AG09319 (cell line): Measurements from ENCODE around the gene GPHN.
"Not testable (repeated sequence)": the region's sequence is repeated elsewhere in the genome, so short reads cannot be mapped to it uniquely, and the experiment has no call there.

ENCODE experiments used
- DNase-seq: peaks from one replicate; pipeline ENCODE4 v3.0.0-alpha.2; 2010; ENCODE audit warnings: low read depth; ENCODE audit errors: extremely low read depth
- TF ChIP-seq, protein P1 (sequence below): IDR thresholded peaks from 2 replicates; pipeline ENCODE4 v1.5.1; 2011; ENCODE audit warnings: low read depth, mild to moderate bottlenecking, inconsistent platforms, low read length, moderate library complexity

The GPHN gene

DNA sequence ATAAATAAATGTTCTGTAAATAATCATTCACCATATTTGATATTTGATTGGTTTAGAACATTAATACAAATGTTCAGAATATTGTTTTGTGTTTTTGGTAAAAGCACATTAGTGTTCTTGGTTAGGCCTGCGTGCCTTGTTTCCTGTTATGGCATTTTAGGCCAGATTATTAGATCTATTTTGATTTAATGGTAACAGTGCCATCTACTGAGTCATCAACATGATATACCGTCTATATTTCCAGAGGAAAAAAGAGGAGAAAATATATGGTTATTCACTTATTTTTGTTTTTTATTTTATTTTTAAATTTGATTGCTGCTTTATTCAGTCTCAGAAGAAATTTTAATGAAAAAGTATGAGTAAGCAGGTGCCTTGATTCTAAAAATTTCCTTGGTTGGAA lies 60.3 kb downstream of the GPHN start:
- TF ChIP-seq, protein P1, sequence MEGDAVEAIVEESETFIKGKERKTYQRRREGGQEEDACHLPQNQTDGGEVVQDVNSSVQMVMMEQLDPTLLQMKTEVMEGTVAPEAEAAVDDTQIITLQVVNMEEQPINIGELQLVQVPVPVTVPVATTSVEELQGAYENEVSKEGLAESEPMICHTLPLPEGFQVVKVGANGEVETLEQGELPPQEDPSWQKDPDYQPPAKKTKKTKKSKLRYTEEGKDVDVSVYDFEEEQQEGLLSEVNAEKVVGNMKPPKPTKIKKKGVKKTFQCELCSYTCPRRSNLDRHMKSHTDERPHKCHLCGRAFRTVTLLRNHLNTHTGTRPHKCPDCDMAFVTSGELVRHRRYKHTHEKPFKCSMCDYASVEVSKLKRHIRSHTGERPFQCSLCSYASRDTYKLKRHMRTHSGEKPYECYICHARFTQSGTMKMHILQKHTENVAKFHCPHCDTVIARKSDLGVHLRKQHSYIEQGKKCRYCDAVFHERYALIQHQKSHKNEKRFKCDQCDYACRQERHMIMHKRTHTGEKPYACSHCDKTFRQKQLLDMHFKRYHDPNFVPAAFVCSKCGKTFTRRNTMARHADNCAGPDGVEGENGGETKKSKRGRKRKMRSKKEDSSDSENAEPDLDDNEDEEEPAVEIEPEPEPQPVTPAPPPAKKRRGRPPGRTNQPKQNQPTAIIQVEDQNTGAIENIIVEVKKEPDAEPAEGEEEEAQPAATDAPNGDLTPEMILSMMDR = no peak
- no peak for DNase-seq

DNA sequence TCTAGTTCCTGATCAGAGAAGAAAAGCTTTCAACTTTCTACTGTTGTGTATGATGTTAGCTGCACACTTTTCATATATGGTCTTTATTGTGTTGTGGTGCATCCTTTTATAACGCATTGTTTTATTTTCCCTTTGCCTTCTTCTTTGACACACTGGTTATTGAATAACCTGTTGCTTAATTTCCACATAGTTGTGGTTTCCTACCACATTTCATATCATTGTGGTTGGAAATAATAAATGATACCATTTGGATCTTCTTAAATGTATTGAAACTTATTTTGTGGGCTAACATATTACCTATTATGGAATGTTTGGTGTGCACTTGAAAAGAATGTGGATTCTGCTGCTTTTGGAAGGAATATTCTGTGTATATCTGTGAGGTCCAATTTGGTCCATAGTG lies 64.9 kb downstream of the GPHN start:
- DNase-seq = no peak
- TF ChIP-seq, protein P1 = no peak

DNA sequence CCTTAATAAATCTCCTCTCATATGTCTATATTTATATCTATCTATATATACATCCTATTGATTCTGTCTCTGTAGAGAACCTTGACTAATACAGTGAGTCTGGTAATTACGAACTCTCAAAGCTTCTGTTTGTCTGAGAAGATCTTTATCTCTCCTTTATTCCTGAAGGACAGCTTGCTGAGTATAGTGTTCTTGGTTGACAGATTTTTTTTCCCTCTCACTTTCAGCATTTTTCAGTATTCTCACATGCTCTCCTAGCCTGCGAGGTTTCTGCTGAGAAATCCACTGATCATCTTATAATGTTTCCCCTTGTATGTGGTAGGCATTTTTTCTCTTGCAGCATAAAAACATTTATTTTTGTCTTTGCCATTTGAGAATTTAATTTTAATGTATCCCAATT lies 67.1 kb downstream of the GPHN start:
- DNase-seq = no peak
- TF ChIP-seq, protein P1 = no peak

DNA sequence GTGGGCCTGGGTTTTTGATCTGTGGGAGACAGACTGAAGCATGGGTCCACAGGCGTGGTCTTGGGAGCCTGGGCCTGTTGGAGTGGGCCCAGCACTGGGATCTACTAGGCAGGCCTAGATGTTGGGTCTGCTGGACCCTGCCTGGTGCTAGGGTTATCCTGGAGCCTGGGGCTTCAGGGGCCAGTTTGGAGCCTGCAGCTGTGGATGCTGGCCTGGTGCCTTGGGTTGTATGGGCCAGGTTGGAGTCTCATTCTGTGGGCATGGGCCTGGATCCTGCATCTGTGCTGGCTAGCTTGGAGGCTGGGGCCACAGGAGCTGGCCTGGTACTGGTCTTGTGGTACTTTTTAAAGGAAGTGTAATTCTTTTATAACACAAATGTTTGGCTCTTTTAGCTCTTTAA lies 68.0 kb downstream of the GPHN start:
- no peak for DNase-seq
- TF ChIP-seq, protein P1 = no peak

DNA sequence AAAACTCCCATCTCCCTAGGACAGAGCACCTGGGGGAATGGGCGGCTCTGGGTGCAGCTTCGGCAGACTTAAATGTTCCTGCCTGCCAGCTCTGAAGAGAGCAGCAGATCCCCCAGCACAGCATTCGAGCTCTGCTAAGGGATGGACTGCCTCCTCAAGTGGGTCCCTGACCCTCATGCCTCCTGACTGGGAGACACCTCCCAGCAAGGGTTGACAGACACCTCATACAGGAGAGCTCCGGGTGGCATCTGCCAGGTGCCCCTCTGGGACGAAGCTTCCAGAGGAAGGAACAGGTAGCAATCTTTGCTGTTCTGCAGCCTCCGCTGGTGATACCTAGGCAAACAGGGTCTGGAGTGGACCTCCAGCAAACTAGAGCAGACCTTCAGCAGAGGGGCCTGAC lies 79.8 kb downstream of the GPHN start:
- DNase-seq = not testable (repeated sequence)

DNA sequence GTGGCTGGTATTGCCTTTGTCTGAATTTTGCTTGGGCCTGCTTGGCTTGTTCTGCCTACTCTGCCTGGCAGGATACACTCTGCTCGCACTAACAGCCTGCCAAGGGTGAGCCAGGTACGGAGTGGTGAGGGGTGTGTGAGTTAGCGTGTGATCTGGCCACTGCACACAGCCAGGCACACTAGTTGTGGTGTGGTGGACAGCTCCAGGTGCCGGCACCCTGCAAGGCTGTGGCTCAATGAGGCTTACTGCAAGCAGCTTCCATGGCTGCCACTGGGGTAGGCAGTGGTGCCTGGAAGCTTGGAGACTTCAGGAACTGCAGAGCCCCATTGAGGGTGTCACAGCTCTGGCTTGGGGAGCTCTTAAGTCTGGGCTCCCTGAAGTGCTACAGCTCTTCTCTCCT lies 87.4 kb downstream of the GPHN start:
- TF ChIP-seq, protein P1 = no peak
- DNase-seq = no peak

DNA sequence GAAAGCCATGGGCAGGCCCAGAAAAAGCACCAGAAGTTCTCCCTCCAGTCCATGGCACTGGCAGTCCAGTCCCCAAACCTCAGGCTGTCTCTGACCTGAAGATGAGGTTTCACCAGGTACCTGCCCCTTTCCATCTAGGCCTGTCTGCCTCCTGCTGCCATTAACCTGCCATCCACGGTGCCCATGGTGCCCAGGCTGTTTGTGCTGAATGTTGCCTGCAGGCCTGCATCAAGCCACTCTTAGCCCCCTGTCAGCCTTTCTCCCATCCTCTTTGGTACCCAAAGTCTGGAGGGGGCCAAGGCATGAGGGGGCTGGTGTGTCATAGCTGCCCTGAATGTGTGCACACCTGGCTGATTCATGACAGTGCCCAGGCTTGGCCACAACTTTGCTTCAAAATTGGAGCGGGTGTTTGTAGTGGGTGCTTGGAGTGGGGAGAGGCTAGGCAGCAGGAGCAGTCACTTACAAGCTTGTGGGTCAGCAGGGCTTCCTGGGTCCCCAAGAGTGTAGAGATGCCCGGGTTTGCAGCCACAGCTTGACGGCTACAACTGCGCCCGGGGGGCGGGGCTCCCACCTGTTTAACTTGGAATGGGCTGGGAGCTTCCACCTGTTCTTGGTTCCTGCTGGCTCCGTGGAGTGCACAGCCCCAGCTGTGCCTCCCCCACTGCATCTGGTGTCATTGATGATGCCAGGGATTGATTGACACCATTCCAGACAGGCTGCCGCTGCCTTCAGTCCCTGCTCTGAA lies 88.5 kb downstream of the GPHN start:
- TF ChIP-seq, protein P1 = no peak
- no peak for DNase-seq

DNA sequence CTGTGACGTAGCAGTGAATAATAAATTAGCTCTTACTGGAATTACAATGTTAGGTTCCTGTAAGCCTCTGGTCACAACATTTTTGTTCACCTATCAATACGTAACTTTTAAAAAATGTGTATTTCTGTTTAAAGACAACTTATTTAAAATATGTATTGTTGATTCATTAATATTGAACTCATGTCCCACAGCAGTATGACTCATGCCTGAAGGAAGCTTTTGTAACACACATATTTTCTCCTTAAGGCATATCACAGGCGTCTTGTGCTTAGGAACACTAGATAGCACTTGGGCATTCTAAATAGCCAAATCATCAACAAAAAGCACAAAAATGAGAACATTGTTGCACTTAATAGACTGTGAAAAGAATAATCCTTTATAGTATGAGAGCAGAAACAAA lies 92.5 kb downstream of the GPHN start:
- no peak for DNase-seq
- TF ChIP-seq, protein P1 = no peak
